Heart left ventricle (tissue), 13 donors: ENCODE results near the gene ATP9B.
"Not testable (repeated sequence)": the region's sequence is repeated elsewhere in the genome, so short reads cannot be mapped to it uniquely, and the experiment has no call there.

Experiments
- CTCF ChIP-seq, 12 donors: fragments of 200-600 bp; sonication (generic) in 4 of 12; IDR thresholded peaks; one replicate each; pipeline versions ENCODE4 v1.5.0 to v1.8.0; 2018 to 2022; ENCODE audit warnings: antibody characterized with exemption in 12 of 12, mild to moderate bottlenecking in 5 of 12
- POLR2A ChIP-seq, 2 donors: fragments of 450-650 bp; IDR thresholded peaks; one replicate each; pipeline ENCODE4 v1.6.1; 2017; ENCODE audit warnings: antibody characterized with exemption in 2 of 2, mild to moderate bottlenecking in 2 of 2, moderate library complexity in 2 of 2
- donor health status: ischemic (EF 13 %, LVEDD 7.1; RV severe dilation, severe dysfunction).
- donor health status: DM: no; HTN: yes; CAD: no.
- donor health status: DM: no; HTN: no; CAD: no.
- donor health status: ischemic (EF 25% LVEDD 6.9; RV normal size, moderate dysfunction).
- donor health status: ischemic (EF 25% LVEDD 5.7; RV mildly dilated, moderate dysfunction).
- donor health status: ischemic (EF 35%, LVEDD 5.7; RV mildly dilated, moderate dysfunction).
- donor health status: nonischemic (EF 11% LVEDD 7.7; RV severe dilation, severe dysfunction).
- donor health status: DM: yes; HTN: yes; CAD: no.
- donor health status: PGD.
- donor health status: ischemic (EF 29% LVEDD 5.4; RV normal size, mild dysfunction).
- donor health status: nonischemic (EF 23%, LVEDD 6.1; RV moderate dilation, normal function).

DNA sequence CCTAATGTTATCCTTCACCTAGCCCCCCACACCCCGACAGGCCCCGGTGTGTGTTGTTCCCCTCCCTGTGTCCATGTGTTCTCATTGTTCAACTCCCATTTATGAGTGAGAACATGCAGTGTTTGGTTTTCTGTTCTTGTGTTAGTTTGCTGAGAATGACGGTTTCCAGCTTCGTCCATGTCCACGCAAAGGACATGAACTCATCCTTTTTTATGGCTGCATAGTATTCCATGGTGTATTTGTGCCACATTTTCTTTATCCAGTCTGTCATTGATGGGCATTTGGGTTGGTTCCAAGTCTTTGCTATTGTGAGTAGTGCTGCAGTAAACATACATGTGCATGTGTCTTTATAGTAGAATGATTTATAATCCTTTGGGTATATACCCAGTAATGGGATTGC lies 9.6 kb downstream of the ATP9B start:
- TF ChIP-seq CTCF, POLR2A (IDR thresholded peaks at IDR 0.05): not testable (repeated sequence)
